Thoracic aorta (tissue), 2 donors: ENCODE results near the gene ALCAM. TPM values are rescaled to one million over a fixed set of nuclear protein-coding genes. Genes with fewer than 3 reads are reported as not detected.

Experiments
- ATAC-seq: fragments of 150-250 bp; one replicate; pipeline ENCODE4 v1.8.0; 2017; ENCODE audit warnings: low read depth; ENCODE audit not compliant: insufficient number of reproducible peaks, low FRiP score
- DNase-seq: peaks from one replicate; pipeline ENCODE4 v3.0.0-alpha.2; 2020; ENCODE audit warnings: low spot score
- H3K27ac ChIP-seq, 2 donors: fragments of 200-600 bp; sonication (generic); 1 replicate in 1 of 2; 2 replicates in 1 of 2; pipeline ENCODE4 v1.5.1; 2016; ENCODE audit warnings: mild to moderate bottlenecking in 2 of 2, moderate library complexity in 2 of 2
- H3K27me3 ChIP-seq: fragments of 200-600 bp; sonication (generic); replicated peaks from 2 replicates; pipeline ENCODE4 v1.6.0; 2016; ENCODE audit warnings: mild to moderate bottlenecking; ENCODE audit not compliant: insufficient read depth
- H3K36me3 ChIP-seq: fragments of 200-600 bp; sonication (generic); one replicate; pipeline ENCODE4 v1.5.1; 2016
- H3K4me1 ChIP-seq, 2 donors: fragments of 200-600 bp; sonication (generic); 1 replicate in 1 of 2; 2 replicates in 1 of 2; pipeline versions ENCODE4 v1.5.1 to v1.6.0; 2016; ENCODE audit warnings: low read depth in 2 of 2, mild to moderate bottlenecking in 1 of 2; ENCODE audit not compliant: control insufficient read depth in 1 of 2
- H3K4me3 ChIP-seq: fragments of 200-600 bp; sonication (generic); 2 replicates; pipeline ENCODE4 v1.5.1; 2016; ENCODE audit warnings: mild to moderate bottlenecking
- H3K9me3 ChIP-seq: fragments of 200-600 bp; sonication (generic); 2 replicates; pipeline ENCODE4 v1.5.1; 2016
- total RNA-seq, 2 donors: library from RNA; depleted of rRNA; stranded (reverse); fragments of >200 nt; gene quantifications; one replicate each; pipeline versions ENCODE4 v1.1.0 to v1.2.3, GENCODE V29; 2016
- TF ChIP-seq, protein P1 (sequence below): fragments of 200-600 bp; sonication (generic); IDR thresholded peaks from one replicate; pipeline ENCODE4 v1.5.1; 2019; ENCODE audit warnings: antibody characterized with exemption

ALCAM gene
- 100 to 1,000 TPM; 109 to 122 TPM for total RNA-seq

- DNase-seq (peak; percentile 86), ATAC-seq (peak; percentile 73)
- H3K36me3 ChIP-seq, result no peaks in the 10 kb centered on the region
- H3K27ac ChIP-seq, result peak within 1 kb of the TSS; percentile 73 to 86
- no peaks in the 10 kb centered on the region for H3K27me3 ChIP-seq
- H3K9me3 ChIP-seq, result no peaks in the 10 kb centered on the region
- peaks cover 18 to 28% of the 10 kb centered on the region in 2 donors for H3K4me1 ChIP-seq
- peak within 1 kb of the TSS; percentile 88 for H3K4me3 ChIP-seq
- TF ChIP-seq, protein P1, sequence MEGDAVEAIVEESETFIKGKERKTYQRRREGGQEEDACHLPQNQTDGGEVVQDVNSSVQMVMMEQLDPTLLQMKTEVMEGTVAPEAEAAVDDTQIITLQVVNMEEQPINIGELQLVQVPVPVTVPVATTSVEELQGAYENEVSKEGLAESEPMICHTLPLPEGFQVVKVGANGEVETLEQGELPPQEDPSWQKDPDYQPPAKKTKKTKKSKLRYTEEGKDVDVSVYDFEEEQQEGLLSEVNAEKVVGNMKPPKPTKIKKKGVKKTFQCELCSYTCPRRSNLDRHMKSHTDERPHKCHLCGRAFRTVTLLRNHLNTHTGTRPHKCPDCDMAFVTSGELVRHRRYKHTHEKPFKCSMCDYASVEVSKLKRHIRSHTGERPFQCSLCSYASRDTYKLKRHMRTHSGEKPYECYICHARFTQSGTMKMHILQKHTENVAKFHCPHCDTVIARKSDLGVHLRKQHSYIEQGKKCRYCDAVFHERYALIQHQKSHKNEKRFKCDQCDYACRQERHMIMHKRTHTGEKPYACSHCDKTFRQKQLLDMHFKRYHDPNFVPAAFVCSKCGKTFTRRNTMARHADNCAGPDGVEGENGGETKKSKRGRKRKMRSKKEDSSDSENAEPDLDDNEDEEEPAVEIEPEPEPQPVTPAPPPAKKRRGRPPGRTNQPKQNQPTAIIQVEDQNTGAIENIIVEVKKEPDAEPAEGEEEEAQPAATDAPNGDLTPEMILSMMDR, result peak; percentile 56
These were observed at the start of gene ALCAM for GRCh38 chr3:105366326-105367062. Gene ALCAM (plus strand): TSS chr3:105366909.

DNA sequence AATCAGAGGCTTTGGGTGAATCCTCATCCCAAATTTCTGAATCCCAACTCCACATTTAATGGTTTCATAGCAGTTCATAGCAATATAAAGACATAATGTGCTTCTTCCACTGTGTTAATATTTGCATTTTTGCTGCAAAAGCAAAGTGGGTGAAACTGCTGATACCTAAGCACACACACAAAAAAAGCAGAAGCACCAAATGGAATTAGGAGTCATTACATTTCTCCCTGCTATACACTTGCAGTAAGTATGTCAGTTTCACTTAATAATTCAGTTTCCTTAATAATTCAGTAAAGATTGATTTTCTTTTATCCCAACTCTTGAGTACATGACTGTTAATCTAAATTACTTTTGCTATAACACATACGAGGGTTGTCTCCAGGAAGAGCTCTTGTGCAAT lies 48.9 kb upstream of the ALCAM start:
- no peak overlapping the region for H3K27ac ChIP-seq
- H3K27me3 ChIP-seq, result no peaks in the 10 kb centered on the region
- TF ChIP-seq, protein P1, result no peak
- H3K9me3 ChIP-seq, result no peaks in the 10 kb centered on the region
- DNase-seq (no peak), ATAC-seq (no peak)
- H3K36me3 ChIP-seq, result no peaks in the 10 kb centered on the region
- H3K4me3 ChIP-seq, result no peak overlapping the region
- no peaks in the 10 kb centered on the region for H3K4me1 ChIP-seq

DNA sequence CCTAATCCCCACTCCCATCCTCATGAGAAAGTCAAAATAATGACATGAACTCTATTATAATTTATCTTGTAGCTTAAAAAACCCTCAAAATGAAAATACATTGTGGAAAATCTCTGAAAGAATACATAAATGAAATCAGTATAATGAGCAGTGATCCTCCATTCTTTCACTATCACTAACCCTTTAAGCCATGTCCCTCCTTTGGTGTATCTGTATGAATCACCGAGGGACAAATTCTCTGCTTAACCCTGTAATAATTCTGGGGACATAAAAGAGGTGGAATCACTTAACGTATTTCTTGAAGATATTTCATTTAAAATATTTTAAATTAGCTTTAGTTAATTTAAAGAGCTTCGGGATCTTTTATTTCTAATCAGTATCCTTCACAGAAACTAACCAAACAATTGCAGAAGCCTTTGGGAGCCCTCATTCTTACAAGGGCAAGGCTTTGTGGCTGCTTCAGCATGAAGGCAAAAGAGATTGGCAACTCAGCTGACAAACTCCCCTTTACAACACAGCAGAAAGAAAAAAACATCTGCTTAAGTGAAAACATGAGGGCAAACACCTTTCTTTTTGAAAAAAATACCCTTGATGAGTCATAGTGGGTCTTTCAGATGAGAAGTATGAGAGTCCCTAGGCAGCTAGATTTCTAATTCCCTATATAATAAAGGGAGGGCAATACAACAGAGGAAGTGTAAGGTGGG lies 44.0 kb upstream of the ALCAM start:
- no peaks in the 10 kb centered on the region for H3K4me1 ChIP-seq
- no peak overlapping the region for H3K4me3 ChIP-seq
- TF ChIP-seq, protein P1, result no peak
- no peak overlapping the region for H3K27ac ChIP-seq
- no peaks in the 10 kb centered on the region for H3K36me3 ChIP-seq
- DNase-seq (no peak), ATAC-seq (no peak)
- H3K27me3 ChIP-seq, result no peaks in the 10 kb centered on the region
- no peaks in the 10 kb centered on the region for H3K9me3 ChIP-seq

GRCh38 chr3:105323274-105323599 lies 43.5 kb upstream of the ALCAM start:
- Histone ChIP-seq H3K36me3 (no peaks in the 10 kb centered on the region), H3K4me3 (no peak overlapping the region), H3K27me3 (no peaks in the 10 kb centered on the region), H3K4me1 (no peaks in the 10 kb centered on the region), H3K27ac (no peak overlapping the region), H3K9me3 (no peaks in the 10 kb centered on the region)
- TF ChIP-seq, protein P1, result no peak
- ATAC-seq, result no peak
- no peak for DNase-seq

GRCh38 chr3:105324951-105325350 lies 41.8 kb upstream of the ALCAM start:
- no peaks in the 10 kb centered on the region for H3K9me3 ChIP-seq
- H3K4me3 ChIP-seq, result no peak overlapping the region
- no peaks in the 10 kb centered on the region for H3K4me1 ChIP-seq
- ATAC-seq (no peak), DNase-seq (no peak)
- TF ChIP-seq, protein P1, result no peak
- H3K27me3 ChIP-seq, result no peaks in the 10 kb centered on the region
- H3K27ac ChIP-seq, result no peak overlapping the region
- no peaks in the 10 kb centered on the region for H3K36me3 ChIP-seq
